A673 (cell line): ENCODE measurements around the gene CFAP141.

Experiments used
- EZH2 ChIP-seq: fragments of 200-600 bp; sonication (generic); IDR thresholded peaks from 2 replicates; pipeline ENCODE4 v1.6.1; 2017; ENCODE audit warnings: borderline replicate concordance, low read depth, mild to moderate bottlenecking, mixed read lengths, antibody characterized with exemption, low read length; ENCODE audit not compliant: poor library complexity, severe bottlenecking
- TF ChIP-seq, protein P1 (sequence below): fragments of 300-800, 200-600 bp; sonication (generic); conservative IDR thresholded peaks from 2 replicates; pipeline ENCODE4 v1.5.1; 2017; ENCODE audit warnings: low read depth, mild to moderate bottlenecking, antibody characterized with exemption, low read length, moderate library complexity, mixed read lengths

DNA sequence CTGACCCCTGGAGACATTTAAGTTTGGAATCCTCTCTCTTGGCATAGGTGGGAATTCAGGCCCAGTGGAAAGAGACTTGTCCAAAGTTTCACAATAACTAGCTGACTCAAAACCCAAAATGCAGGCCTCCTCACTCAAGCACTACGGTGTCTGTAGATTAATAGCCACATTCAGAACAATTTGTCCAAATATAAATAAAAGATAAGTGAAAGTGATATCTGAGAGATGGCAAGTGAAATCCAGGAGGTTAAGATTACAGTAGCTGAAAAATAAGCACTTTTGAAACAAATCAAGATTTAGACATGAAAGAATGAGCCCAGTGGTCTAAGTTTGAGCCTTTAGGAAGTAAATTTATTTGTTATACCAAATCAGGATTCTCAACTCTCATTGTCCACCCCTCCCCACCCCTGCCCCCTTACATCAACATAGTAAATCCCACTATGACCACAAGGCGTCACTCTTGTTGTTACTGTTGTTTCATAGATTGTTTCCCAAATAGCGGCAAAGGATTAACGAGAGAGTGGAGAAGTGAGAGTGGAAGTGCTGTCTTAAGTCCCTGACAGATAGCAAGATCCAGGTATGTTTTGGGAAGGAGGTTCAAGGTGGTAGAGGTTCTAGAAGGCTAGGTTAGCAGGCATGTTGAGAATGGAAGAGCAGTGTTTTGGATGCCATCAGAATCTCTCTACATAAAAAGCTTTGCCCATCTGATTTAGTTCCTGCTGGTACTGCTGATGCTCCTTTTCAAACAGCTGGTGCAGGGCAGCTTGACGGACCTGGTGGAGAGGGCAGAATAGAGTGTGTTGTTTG lies 7.2 kb downstream of the CFAP141 start:
- TF ChIP-seq, protein P1, sequence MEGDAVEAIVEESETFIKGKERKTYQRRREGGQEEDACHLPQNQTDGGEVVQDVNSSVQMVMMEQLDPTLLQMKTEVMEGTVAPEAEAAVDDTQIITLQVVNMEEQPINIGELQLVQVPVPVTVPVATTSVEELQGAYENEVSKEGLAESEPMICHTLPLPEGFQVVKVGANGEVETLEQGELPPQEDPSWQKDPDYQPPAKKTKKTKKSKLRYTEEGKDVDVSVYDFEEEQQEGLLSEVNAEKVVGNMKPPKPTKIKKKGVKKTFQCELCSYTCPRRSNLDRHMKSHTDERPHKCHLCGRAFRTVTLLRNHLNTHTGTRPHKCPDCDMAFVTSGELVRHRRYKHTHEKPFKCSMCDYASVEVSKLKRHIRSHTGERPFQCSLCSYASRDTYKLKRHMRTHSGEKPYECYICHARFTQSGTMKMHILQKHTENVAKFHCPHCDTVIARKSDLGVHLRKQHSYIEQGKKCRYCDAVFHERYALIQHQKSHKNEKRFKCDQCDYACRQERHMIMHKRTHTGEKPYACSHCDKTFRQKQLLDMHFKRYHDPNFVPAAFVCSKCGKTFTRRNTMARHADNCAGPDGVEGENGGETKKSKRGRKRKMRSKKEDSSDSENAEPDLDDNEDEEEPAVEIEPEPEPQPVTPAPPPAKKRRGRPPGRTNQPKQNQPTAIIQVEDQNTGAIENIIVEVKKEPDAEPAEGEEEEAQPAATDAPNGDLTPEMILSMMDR = peak; percentile 73
- no peak for TF ChIP-seq EZH2
